Activated CD4-positive, alpha-beta T cell treated with anti-CD3 and anti-CD28 coated beads, Interleukin-10, Interleukin-2, amounts not matched to agents 100 ng/mL and 50 ng/mL, durations not matched to agents 16 hours and 8 hours (primary cell): Measurements from ENCODE around the gene RBBP8NL.

ENCODE experiments used
- DNase-seq: peaks from one replicate; pipeline ENCODE4 v3.0.0-alpha.2; 2020

RBBP8NL gene

GRCh38 chr20:62371588-62372041, 55.7 kb downstream of the RBBP8NL start:
- no peak for DNase-seq

GRCh38 chr20:62370807-62371587, 56.3 kb downstream of the RBBP8NL start:
- DNase-seq, result no peak

- DNase-seq, result no peak
Observed at GRCh38 chr20:62370115-62370806, 57.1 kb downstream of the RBBP8NL start.

GRCh38 chr20:62369815-62370114, 57.6 kb downstream of the RBBP8NL start:
- DNase-seq, result no peak

- DNase-seq, result no peak
Observed at GRCh38 chr20:62368976-62369814, 58.1 kb downstream of the RBBP8NL start.

DNA sequence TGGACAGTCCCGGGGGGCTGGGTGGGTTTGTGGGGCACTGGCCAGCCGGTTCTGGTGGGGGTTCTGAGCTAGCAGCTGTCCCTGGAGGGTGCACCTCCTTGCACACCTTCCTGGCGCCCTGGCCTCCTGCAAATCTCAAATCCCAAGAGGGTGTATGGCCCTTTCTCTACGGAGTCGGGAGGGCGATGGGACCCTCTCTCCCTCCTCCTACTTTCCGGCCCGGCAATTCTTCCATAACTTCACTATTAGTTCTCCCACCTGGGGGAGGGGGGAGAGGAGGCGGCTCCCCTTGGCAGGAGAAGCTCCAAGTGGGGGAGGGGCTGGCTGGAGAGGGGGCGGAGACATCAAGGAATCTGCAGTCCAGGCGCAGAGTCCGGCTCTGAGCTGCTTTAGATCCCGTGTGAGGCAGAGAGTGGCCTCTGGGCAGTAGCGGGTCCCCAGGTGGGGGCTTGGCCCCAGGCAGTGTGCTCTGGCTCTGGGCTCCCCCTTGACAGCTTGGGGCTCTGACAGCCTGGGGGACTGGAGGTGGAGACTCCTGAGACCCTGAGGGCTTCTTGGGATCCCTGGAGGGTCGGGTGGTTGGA, 58.9 kb downstream of the RBBP8NL start:
- DNase-seq, result no peak

- no peak for DNase-seq
Observed at GRCh38 chr20:62367633-62368391, 59.5 kb downstream of the RBBP8NL start.

DNA sequence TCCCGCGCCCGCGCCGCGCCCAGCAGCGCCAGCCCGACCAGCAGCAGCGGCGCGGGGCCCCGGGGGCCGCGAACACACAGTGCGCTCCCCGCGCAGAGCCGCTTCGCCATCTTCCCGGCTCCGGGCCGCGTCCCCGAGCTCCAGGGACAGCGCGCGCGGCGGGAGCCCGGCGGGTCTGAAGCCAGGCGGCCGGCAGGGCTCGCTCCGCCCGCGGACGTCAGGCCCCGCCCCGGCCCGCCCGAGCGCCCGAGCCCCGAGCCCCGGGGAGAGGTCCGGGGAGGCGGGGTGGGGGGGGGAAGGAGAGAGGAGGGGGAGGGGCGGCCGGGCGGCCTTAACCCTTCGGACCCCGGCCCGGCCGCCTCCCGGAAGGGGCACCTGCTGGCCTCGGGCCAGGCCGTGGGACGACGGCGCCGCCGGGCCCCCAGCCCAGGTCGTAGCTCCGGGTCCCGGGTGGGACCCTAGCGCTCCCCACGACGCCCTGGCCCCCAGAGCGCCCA, 60.2 kb downstream of the RBBP8NL start, which contains the start of gene LAMA5:
Gene LAMA5 (minus strand): TSS at position 177 of the 497 bp plus-strand sequence. CDS start 67 bp downstream, at position 110.
- no peak for DNase-seq

DNA sequence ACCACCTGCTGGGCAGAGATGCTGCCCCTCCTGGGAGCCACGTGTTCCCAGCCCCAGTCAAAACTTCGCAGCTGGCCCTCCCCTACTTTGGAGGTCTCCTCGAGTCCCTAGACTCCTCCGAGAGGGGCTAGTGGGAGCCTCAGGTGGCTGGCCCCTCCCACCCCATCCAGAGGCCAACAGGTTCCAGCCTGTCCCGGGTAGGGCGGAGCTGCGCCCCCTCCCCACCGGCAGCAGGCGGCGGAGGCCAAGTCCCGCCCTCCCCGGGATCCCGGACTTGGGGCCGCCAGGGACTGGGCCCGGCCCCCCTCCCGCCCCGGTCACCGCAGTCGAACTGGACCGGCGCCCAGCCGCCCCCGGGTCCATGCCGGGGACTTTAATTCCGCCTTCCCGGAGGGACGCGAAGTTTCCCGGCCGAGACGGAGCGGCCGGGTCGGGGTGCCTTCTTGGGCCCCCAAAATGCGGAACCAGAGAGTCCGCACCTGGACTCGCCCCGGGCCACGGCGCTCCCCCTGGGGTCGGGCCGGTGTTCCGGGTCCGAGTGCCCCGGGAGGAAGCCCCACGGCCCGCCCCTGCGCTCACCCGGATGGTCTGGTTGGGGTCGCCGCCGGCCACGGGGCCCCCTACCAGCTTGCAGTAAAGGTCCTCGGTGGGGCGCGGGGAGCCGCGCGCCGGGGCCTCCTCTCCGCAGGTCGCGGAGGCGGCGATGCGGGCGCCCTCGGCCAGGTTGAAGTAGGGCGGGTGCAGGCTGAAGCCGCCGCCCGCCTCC, 60.8 kb downstream of the RBBP8NL start:
- DNase-seq, result no peak

DNA sequence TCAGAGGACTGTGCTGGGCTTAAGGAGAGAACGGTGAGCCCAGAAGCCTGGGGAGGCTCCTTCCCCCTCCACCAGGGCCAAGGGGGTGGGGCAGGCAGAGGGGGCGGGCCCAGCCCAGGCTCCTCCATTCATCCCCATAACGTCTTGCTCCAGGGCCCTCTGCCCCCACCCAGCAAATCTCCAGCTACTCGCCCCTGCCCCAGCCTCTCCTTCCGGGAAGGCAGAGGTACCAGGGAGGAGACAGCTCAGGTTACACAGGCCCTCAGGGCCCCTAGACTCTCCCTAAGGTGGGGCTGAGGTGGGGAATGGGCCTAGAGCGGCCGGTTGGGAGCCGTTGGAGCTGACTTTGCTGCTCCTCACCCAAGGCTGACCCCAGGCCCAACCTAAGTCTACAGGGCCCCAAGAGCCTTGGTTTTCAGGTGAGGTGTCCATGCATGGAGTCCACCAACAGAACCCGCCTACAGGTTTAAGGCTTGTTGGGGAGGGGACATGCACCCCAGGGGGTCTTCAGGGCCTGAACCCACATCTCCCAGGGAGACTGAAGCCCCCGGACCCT, 61.4 kb downstream of the RBBP8NL start:
- DNase-seq, result no peak

- DNase-seq, result no peak
Observed at GRCh38 chr20:62364911-62365736, 62.2 kb downstream of the RBBP8NL start.

- DNase-seq, result no peak
Observed at GRCh38 chr20:62363920-62364851, 63.2 kb downstream of the RBBP8NL start.

DNA sequence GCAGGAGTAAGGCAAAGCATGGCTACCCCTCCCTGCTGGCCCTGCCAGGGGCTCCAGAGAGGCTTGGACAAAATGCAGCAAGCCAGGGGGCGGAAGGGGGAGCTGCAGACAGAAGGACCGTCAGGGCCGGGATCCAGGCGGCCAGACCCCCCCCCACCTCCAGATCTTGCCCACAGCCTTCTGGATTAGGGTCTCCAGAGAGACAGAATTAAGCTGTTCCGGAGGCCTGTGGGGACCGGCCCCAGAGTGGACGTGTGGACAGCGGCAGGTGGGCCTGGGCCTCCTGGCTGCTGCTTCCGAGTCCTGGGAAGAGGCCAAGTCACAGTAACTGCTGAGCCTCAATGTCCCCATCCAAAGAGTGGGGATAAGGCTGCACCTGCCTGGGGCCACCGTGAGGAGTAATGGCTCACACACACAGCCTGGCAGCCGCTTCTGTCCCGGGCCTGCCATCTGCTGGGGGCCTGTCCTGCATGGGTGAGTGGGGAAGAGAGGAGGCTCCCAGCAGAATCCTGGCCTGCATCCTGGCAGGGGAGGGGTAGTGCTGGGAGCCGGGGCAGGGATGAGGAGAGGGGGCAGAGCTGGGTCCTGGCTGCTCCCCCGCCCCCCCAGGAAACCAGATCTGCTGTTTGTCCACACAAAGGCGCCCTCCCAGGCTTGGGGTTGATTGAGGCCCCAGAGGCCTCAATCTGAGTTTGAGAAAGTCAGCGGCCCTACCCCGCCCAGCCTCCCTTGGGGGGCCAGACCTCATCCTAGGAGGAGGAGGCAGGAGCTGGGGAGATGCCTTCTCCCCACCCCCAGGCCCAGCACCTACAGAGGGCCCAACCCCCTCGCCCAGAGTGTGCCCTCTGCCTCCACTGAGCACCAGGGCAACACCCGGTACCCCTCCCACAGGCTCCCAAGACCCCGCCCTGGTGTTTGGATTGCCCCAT, 64.1 kb downstream of the RBBP8NL start:
- DNase-seq, result no peak

GRCh38 chr20:62362590-62362940, 64.8 kb downstream of the RBBP8NL start:
- DNase-seq, result no peak

GRCh38 chr20:62361799-62362589, 65.3 kb downstream of the RBBP8NL start:
- no peak for DNase-seq

GRCh38 chr20:62360854-62361798, 66.2 kb downstream of the RBBP8NL start:
- no peak for DNase-seq
